NCI-H2081 treated with DMSO at 0.1 percent for 48 hours (cell line): ENCODE measurements around the gene MLLT6.

Experiments
- DNase-seq: peaks from one replicate; lab custom pipeline; 2025; lab: John Stamatoyannopoulos, UW

The MLLT6 gene

DNA sequence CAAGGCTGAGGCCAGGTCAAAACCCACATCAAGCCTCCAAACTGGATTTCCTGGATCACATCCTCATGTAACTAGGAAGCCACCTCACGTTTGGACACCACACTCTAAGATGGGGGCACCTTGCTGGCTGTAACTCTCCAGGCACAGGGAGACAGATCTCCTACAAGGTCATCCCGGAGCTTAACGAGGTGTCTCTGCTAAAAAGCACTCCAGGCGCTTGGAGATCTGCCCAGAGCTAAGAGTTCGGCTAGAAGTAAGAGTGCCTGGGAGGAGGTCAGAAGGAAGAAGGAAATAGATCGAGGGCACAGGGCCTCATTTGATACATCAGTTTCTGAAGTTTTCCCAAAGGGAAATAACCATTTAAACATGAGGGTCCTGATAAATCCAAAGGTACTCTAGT is 63.3 kb downstream of the MLLT6 start:
- DNase-seq = no peak

DNA sequence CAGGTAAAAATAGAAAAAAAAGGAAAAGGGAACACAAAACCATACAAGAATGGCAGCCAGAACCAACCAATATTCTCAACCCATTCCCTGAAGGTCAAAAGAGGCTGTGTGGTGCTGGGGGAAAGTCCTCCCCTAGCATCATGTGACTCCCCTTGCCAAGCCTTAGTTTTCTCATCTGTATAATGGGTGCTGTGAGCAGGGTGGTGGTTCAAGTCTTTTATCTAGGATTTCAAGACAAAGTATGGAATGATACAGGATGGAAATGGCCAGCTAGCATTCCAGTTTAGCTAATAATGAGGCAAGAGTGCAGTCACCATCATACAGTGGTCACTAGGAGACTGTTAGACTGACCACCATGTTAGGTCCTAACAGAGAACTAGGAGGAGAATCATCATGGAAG is 68.2 kb downstream of the MLLT6 start:
- no peak for DNase-seq

DNA sequence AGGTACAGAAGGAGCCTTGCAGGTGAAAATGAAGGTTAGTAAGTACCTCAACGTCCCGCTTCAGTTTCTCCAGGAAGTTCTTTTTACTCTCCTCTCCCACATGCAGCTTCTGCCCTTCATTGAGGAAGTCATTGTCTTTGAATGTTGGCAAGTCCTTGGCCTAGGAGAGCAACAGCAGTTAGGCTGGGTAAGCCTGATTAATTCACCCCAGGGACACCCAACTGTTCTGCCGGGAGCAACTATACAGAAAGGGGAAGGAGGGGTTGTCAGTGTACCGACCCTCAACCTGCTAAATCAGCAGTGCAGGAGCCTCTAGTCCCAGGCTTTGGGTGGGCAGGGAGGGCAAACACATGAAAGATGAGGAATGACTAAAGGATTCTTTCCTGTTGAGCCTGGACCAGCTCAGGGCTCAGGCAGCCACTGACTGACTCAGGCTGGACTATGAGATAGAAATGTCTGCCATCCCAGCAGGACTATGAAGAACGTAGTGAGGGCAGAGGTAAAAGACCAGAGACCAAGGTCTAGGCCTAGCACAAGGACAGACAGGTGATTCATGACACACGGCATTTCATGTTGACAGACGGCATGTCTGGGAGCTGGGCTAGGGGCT is 72.7 kb downstream of the MLLT6 start:
- no peak for DNase-seq
